Anterior cingulate cortex (tissue), 58 donors: Measurements from ENCODE around the gene SYNDIG1.
"Not testable (repeated sequence)": the region's sequence is repeated elsewhere in the genome, so short reads cannot be mapped to it uniquely, and the experiment has no call there.

Experiments
- DNase-seq, 58 donors: peaks; one replicate each; lab custom pipeline; 2025; lab: John Stamatoyannopoulos, UW

The SYNDIG1 gene

DNA sequence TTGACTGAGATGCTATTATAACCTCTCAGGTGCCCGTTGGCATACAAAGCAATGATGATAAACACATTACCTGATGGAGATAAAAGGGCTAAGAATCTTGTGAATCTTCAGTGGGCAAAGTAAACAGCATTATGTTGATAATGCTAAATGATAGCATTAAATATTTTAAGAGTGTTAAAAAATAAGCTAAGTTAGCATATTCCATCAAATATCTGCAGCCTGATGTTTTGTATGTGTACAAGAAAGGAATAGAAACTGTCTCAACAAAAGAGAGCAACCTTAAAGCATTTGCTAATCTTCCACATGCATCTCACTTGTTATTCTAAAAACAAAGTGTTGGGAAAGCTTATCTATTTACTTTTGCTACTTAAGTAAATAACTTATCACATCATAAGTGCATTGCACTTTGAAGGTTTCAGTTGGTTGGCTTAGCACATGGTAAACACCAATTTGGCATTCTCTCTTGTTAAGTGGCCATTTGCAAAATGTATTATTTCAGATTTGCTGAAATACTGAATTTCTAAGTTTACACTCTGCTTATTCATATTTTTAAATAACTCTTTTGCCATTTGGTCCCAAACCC lies 151.6 kb downstream of the SYNDIG1 start:
- DNase-seq: no peak

DNA sequence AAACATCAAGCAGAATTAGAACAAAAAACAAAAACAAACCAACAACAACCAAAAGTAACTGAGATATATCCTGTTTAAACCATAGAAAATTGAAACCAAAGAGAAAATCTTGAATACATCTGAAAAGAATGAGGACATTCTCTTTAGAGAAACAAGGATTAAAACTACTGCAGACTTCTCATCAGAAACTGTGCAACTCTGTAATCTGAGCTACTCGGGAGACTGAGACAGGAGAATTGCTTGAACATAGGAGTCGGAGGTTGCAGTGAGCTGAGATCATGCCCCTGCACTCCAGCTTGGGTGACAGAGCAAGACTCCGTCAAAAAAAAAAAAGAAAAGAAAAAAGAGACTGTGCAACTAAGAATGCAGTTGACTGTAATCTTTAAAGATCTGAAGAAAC lies 153.4 kb downstream of the SYNDIG1 start:
- no peak for DNase-seq

DNA sequence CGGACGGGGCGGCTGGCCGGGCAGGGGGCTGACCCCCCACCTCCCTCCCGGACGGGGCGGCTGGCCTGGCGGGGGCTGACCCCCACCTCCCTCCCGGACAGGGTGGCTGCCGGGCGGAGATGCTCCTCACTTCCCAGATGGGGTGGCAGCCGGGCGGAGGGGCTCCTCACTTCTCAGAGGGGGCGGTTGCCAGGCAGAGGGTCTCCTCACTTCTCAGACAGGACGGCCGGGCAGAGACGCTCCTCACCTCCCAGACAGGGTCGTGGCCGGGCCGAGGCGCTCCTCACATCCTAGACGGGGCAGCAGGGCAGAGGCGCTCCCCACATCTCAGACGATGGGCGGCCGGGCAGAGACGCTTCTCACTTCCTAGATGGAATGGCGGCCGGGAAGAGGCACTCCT lies 156.7 kb downstream of the SYNDIG1 start:
- DNase-seq: not testable (repeated sequence)

DNA sequence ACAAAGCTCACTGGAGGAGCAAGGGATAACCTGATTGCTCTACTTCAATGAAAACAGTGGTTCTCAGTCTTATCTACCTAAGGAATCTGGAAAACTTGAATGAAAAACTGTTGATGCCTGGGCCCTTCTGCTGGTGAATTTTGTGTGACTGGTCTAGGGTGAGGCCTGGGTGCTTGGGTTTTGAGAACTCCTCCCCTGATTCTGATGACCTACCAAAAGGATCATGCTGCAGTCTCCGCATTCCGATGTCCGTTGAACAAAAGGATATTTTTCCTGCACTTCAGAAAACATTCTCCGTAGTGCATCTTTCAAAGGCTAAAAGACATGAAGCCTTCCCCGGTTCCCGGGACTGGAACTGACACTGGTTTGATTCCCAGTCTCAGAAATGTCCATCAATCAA lies 157.9 kb downstream of the SYNDIG1 start:
- DNase-seq: no peak

DNA sequence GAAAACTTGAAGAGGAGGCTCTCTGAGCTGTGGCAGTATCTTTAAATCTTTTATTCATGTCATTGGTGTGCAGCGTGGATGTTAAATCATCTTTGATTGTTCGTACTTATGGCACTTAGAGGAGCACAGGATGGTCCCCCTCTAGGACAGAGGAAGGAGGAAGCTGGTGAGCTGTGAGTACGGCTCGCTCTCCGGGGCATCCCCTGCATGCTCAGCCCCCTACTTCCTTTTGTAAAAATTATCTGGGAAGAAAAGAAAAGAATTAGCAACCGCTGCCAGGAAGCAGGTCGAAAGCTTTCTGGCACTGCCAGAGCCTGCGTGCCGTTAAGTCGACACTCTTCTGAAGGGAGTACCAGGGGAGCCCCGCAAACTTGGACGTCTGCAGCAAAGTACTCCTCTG lies 158.5 kb downstream of the SYNDIG1 start:
- DNase-seq: no peak

DNA sequence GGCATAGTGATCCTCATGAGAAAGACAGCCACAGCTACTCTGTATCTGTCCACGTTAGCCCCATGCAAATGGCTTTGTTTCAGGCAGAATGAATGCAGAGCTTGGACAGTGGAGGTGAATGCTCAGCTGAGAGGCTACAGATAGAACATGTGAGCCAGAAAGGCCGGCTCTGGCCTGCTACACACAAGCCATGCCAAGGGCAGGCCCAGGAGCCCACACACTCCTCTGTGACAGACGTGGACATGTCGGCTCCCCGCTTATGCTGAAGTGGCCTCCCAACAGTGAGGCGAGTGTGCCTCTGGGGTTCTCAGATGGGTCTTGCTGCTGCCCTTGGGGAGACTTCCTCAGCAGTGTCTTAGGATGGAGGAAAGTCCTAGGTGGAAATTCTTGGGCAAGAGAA lies 159.6 kb downstream of the SYNDIG1 start:
- no peak for DNase-seq

DNA sequence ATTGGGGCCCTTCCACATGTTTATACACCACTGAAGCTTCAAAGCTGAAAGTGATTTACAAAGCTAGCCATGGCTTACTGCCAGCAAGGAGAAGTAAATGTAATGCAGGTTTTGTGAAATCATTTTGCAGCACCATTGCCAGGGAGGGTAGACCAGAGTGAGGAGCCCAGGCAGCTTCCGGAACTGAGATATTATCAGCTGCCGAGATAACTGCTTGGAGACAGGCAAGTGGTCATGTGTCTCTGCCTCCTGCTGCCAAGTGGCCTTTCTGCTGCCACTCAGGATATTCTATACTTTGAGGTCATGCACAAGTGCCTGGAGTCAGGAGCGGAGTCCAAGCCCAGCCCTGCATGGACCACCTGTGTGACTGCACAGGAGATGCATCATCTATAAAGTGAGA lies 160.2 kb downstream of the SYNDIG1 start:
- DNase-seq: no peak

DNA sequence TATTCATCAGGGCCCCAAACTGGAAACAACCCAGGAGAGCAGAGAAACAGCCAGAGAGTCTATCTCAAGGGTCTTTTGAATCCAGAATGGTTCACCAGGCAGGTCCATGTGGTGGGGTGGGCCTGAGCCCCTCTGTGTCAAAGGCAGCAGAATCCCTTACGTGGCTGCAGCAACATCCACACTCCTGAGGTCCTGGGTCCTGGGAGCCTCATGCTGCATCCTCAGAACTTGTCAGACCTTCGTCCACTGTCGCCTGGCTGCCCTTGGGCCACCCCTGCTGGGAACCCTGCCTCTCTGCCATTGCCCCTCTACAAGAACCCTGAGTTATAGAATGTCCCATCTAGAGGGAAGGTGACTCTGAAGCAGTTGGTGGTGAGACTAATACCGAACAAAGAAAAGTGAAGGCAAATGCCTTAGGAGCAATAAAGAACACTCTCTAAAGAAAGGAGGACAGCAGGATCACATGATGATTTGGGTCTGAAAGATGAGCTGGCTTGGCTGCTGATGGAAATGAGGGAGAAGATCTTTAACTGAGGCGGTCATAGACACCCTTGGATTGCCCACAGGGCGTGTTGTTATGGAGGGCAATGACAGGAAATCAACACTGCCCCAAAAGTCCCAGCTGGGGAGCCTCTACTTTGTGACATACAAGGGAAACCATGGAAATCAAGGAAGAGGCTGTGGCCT lies 161.2 kb downstream of the SYNDIG1 start:
- DNase-seq: no peak

DNA sequence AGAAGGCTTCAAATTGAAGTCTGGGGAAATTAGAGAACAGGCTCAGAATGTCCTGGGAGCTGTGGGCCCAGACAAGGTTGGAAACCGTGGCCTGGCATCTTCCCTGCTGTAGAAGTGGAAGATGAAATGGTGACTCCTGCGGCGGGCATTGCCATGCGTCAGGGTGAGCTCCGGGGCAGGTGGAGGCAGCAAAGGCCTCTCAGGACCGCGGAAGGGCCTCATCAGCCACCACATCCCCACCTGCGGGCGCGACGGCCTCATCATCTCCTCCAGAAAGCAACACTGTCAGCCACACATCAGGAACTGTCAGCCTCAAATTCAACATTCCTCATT lies 161.7 kb downstream of the SYNDIG1 start:
- no peak for DNase-seq

DNA sequence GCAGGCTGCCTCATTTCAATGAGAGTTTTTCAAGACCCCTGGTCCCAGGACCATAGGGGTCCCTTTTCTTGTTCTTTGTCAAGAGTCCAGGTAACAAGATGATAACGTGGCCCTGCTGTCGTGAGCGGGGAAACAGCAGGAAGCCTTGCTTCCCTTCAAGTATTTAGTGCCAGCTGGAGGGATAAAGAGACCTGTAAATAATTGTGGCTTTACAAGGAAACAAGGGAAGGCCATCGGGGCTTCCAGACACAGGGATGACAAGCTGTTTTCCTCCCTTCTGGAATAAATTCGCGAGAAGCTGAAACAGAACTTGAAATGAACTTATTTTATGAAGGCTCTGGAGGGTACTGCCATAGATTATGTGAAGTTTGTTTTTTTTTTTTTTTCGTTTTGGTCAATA lies 163.2 kb downstream of the SYNDIG1 start:
- DNase-seq: no peak

DNA sequence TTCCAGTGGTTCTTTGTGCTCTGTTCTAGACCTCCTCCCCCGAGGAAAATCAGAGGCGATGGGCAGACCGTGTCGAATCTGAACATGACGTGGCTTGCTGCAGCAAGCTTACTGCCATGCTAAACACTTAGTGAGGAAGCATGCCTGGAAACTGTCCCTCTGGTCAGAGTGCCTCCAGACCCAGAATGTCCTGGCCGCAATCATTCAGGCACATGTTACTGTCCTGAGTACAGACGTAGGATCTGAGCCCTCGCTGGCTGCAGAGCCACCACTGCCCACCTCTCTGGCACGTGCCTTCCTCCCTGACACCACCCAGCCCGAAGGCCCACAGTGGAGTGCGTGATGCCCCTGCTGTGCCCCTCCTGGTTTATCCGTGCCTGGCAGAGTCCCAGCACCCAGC lies 163.6 kb downstream of the SYNDIG1 start:
- DNase-seq: no peak

DNA sequence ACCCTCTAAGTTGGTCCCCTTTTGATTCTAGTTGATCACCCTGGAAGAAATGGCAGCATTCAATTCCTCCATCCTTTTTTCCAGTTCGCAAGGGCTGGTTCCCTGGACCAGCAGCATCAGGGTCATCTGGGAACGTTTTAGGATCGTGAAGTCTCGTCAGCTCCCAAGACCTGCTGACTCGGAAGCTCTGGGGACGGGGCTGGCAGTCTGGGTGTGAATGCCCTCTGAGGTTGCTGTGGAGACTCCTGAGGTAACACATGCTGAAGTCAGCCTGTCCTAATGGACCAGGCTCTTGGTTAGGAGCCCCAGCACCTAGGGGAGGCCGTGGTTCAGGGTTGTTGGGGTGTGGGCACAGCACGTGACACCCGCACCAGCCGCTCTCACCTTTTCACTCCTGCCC lies 164.1 kb downstream of the SYNDIG1 start:
- DNase-seq: no peak

DNA sequence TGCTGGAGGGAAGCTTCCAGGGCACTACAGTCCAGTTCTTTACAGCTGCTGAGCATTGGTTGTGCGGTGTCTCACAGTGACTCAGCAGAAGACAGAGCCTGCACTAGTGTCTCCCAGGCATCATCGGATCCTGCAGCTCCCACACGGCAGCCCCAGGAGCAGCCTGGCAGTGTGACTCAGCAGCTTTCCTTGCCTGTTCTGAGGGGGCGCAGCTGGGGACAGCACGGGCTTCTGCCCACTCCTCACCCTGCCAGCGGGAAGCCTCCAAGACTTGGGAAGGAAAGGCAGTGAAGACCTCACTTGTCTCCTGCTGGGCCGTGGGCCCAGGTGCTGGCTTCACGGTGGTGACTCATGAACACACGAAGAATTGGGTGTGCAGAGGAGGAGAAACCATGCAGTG lies 165.4 kb downstream of the SYNDIG1 start:
- peak in 54 of 58 donors; percentile 26 to 90 (median 64) for DNase-seq

DNA sequence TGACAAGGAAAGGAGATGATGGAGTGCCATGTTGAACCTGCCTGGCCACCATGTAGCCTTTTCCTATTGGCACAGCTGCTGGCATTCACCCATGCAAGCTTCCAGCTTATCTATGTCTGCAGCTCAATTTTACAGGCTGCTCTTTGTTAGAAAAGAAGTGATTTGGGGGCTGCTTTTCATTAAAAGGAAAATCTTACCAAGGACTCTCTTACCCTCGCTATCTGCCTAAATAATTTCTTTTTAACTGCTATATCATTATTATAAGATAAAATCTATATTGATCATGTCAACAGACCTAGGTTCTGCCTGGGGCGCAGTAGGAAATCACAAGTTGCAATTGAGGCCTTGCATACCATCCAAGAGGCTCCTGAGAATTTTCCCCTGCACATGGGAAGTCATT lies 167.2 kb downstream of the SYNDIG1 start:
- DNase-seq: no peak

DNA sequence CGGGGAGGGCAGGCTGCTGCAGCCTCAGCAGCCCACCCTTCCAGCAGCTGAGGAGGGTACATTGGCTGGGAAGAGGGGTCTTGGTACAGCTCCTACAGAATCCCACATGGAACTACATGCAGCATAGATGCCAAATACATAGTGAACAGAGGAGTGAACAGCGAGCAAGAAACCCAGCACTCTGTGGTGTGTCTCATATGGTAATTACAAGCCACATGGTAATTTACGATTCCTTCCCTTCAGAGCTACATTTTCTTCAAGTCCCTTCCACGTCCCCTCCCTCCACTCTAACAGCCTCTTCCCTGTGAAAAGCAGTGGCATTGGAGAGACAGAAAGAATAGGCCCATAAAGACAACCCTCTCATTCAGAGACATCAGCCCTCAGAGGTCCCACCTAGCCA lies 167.7 kb downstream of the SYNDIG1 start:
- no peak for DNase-seq

DNA sequence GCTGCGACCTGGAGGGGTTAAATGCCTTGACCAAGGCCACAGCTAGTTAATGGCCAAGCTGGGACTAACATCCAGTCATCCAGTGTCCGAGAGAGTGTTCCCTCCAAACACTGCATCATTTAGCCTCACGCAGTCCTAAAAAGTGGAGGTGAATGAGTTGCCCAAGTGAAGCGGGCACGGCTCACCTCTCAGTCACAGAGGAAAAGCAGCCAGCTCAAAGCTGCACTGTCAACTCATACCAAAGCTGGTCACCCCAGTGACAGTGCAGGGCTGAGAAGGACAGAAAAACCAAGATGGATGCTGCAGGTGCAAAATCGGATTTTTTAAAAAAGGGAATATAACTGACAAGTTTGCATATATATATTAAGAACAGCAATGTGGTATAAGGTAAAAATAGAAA lies 168.5 kb downstream of the SYNDIG1 start:
- no peak for DNase-seq

DNA sequence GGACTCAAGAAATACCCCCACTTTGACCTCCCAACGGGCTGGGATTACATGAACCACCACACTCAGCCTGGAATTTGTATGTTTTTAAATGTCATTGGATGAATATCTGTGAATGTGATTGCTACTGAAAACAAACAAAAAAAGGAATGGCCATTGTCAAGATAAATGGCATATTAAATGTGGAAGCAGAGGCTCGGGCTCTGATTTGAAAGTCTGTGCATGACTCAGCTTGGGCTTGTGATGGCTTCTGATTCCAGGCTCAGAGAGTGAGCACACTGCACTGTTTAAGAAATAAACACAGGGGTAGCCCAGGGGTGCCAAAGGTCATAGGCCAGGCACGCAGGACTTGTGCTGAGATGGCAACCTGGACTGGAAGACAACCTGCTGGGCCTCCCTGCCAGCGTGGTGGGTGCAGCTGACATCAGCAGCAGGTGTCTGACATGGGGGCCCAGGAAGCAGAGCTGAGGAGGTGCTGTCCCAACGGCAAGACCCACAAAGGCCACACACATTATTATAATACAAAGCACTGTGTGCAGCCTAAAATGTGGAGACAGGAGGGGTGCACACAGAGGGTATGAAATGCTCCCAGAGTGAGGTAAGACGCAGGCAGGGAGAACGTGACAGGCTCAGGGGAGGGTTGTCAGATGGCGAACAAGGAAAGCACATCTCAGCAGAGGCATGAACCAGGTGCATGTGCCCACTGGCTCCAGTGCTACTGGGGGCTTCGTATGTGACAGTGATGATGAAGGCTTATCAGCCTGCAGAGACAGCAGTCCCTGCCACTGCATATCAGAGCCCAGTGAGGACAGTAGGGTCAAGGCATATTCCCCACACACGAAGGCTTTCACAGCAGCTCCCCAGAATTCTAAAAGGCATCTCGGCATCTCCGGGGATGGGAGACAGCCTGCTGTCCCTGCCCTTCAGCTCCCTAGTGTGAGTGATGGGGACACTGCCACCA lies 169.4 kb downstream of the SYNDIG1 start:
- DNase-seq: no peak

DNA sequence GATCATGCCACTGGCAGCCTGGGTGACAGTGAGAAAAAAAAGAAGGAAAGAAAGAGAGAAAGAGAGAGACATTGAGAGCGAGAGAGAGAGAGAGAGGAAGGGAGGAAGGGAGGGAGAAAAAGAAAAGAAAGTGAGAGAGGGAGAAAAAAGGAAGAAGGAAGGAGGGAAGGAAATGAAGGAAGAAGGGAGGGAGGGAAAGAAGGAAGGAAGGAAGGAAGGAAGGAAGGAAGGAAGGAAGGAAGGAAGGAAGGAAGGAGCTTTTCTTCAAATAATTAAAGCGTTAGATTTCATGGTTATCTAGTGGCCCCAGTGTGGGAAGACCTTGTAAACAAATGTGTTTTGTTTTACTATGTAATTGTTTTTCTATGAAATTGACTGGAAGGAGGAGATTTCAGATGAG lies 170.8 kb downstream of the SYNDIG1 start:
- no peak for DNase-seq

DNA sequence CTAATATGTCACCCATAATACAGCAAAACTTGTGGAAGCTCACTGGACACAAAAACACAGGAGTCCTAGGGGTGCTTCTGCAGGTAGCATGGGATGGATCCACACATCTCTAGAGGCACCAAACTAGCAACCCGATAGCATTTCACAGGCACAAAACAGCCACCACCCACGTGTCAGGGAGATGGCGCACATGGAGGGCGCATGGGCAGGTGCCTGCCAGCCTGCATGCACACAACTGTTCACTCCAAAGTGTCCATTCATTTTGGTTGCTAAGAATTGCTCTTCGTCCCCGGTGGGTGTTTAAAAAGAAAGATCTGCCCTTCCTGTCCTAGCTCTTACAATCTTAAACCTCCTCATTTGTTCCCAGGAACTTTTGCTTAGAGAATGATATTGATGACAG lies 171.3 kb downstream of the SYNDIG1 start:
- no peak for DNase-seq

DNA sequence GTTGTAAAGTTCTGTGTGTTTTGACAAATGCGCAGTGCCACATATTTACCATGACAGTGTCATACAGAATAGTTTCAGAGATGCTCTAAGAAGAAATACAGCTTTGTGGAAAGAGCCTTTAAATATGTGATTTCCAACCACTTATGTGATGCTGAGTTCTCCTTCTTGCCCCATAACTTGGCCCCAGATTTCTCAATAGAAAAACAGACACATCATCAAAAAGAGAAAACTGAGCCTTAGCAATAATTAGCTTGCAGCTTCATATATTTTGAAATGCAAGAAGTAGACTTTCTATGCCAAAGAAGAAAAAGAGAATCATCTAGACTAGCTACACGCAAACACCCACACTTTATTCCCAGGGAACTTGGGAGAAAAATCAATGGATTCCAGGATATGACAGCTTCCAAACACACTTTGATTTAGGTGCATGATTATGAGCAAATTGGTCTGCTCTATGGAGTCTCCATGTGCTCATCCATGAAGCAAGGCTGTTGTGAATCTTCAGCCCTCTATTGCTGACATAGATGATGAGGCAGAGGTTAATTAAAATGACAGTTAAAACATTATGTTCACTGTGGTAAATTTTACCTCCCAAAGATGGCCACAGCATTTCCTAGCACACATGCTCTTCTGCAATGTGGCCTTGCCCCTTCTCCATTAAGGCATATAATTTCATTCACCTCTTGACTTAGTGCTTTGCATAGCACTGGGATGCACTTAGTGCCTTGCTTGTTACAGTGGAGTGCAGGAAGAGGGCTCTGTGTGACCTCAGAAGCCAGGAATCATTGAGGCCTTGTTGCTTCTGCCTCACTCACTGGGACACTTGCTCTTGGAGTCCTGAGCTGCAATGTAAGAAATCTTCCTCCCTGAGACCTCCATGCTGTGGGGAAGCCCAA lies 174.6 kb downstream of the SYNDIG1 start:
- DNase-seq: no peak

DNA sequence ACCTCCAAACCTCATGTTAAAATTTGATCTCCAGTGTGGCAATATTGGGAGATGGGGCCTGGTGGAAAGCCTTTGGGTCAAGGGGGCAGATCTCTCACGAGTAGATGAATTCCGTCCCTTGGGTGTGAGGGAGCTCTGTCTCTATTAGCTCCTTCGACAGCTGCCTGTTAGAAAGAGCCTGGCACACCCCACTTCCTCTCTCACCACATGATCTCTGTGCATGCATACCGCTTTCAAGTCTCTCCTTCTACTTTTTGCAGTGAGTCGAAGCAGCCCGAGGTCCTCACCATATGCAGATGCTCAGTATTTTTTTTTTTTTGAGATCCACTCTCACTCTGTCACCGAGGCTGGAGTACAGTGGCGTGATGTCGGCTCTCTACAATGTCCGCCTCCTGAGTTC lies 176.9 kb downstream of the SYNDIG1 start:
- peak in 2 of 58 donors; percentile 21 to 36 for DNase-seq
